Adrenal gland (tissue), 5 donors: ENCODE results near the gene SREBF2.

Experiments
- CTCF ChIP-seq, 6 experiments: fragments of 450-650 bp in 4 of 6; fragments of 200-600 bp in 2 of 6; sonication (generic) in 1 of 6; IDR thresholded peaks; 1 replicate in 5 of 6; 2 replicates in 1 of 6; pipeline versions ENCODE4 v1.5.1 to v1.8.0; 2016 to 2021; ENCODE audit warnings: antibody characterized with exemption in 6 of 6, mild to moderate bottlenecking in 2 of 6, moderate library complexity in 1 of 6
- POLR2A ChIP-seq, 2 donors: fragments of 450-650 bp; IDR thresholded peaks; one replicate each; pipeline ENCODE4 v1.6.1; 2017; ENCODE audit warnings: antibody characterized with exemption in 2 of 2, mild to moderate bottlenecking in 2 of 2, moderate library complexity in 1 of 2
- donor health status: DM: no; HTN: no; CAD: no.

GRCh38 chr22:41846268-41846987 is 13.5 kb downstream of the SREBF2 start:
- TF ChIP-seq POLR2A (IDR thresholded peaks at IDR 0.05), result no peak
- TF ChIP-seq CTCF (IDR thresholded peaks at IDR 0.05), result no peak
